HepG2 (cell line): ENCODE measurements around the gene ST6GALNAC2. TPM values are rescaled to one million over a fixed set of nuclear protein-coding genes. Genes with fewer than 3 reads are reported as not detected.
A peak's percentile ranks its signal among the peaks of the same experiment; 100 is the strongest.

Source experiments
- BORCS8-MEF2B ChIP-seq: sonication (generic); formaldehyde crosslinking; IDR thresholded peaks from 2 replicates; pipeline ENCODE4 v1.8.0; 2022; ENCODE audit warnings: mild to moderate bottlenecking, missing genetic modification reagents
- CENPBD1 ChIP-seq: sonication (generic); formaldehyde crosslinking; IDR thresholded peaks from 2 replicates; pipeline ENCODE4 v1.8.0; 2022; ENCODE audit warnings: missing genetic modification reagents, low read depth, mild to moderate bottlenecking, borderline replicate concordance
- CREB1 ChIP-seq, 2 experiments: fragments of 450-650 bp in 1 of 2; IDR thresholded peaks; 2 replicates each; pipeline ENCODE4 v1.6.1; 2016 to 2017; ENCODE audit warnings: control low read depth in 1 of 2, mild to moderate bottlenecking in 1 of 2, missing compliant biosample characterization in 1 of 2, missing genetic modification characterization in 1 of 2
- DNMT1 ChIP-seq: sonication (generic); formaldehyde crosslinking; IDR thresholded peaks from 2 replicates; pipeline ENCODE4 v1.5.1; 2020; ENCODE audit warnings: mild to moderate bottlenecking, missing genetic modification reagents
- MXD3 ChIP-seq: IDR thresholded peaks from 2 replicates; pipeline ENCODE4 v1.6.1; 2016; ENCODE audit warnings: mild to moderate bottlenecking, missing biosample characterization, missing genetic modification reagents
- MYNN ChIP-seq: sonication (generic); formaldehyde crosslinking; IDR thresholded peaks from 2 replicates; pipeline ENCODE4 v1.4.0; 2020; ENCODE audit warnings: mild to moderate bottlenecking, low read depth, missing genetic modification reagents
- POGZ ChIP-seq: sonication (generic); formaldehyde crosslinking; IDR thresholded peaks from 2 replicates; pipeline ENCODE4 v1.4.0; 2020; ENCODE audit warnings: mild to moderate bottlenecking, missing genetic modification reagents
- PRDM15 ChIP-seq: sonication (generic); formaldehyde crosslinking; IDR thresholded peaks from 2 replicates; pipeline ENCODE4 v1.4.0; 2020; ENCODE audit warnings: missing genetic modification reagents
- SOX6 ChIP-seq, 2 experiments: fragments of 450-650 bp in 1 of 2; sonication (generic) in 1 of 2; formaldehyde crosslinking in 1 of 2; IDR thresholded peaks; 2 replicates each; pipeline versions ENCODE4 v1.4.0 to v1.6.1; 2017 to 2020; ENCODE audit warnings: antibody characterized with exemption in 1 of 2, mild to moderate bottlenecking in 1 of 2, missing genetic modification reagents in 1 of 2
- SP5 ChIP-seq: IDR thresholded peaks from 2 replicates; pipeline ENCODE4 v1.6.1; 2016; ENCODE audit warnings: low read depth, borderline replicate concordance
- ZBTB2 ChIP-seq: sonication (generic); formaldehyde crosslinking; IDR thresholded peaks from 2 replicates; pipeline ENCODE4 v1.8.0; 2022; ENCODE audit warnings: low read depth, missing genetic modification reagents
- ZNF101 ChIP-seq: sonication (generic); formaldehyde crosslinking; IDR thresholded peaks from 2 replicates; pipeline ENCODE4 v1.4.0; 2020; ENCODE audit warnings: mild to moderate bottlenecking, low read depth, missing genetic modification reagents, borderline replicate concordance
- ZNF136 ChIP-seq: sonication (generic); formaldehyde crosslinking; IDR thresholded peaks from 2 replicates; pipeline ENCODE4 v1.8.1; 2022; ENCODE audit warnings: low read depth, mild to moderate bottlenecking, moderate library complexity, missing genetic modification reagents
- ZNF253 ChIP-seq: sonication (generic); formaldehyde crosslinking; IDR thresholded peaks from 2 replicates; pipeline ENCODE4 v1.8.0; 2022; ENCODE audit warnings: mild to moderate bottlenecking, missing genetic modification reagents, borderline replicate concordance
- ZNF280B ChIP-seq: sonication (generic); formaldehyde crosslinking; IDR thresholded peaks from 2 replicates; pipeline ENCODE4 v1.5.0; 2020; ENCODE audit warnings: missing genetic modification reagents, mild to moderate bottlenecking, borderline replicate concordance
- ZNF34 ChIP-seq: sonication (generic); formaldehyde crosslinking; IDR thresholded peaks from 2 replicates; pipeline ENCODE4 v1.4.0; 2020; ENCODE audit warnings: mild to moderate bottlenecking, missing genetic modification reagents, borderline replicate concordance
- ZNF432 ChIP-seq: sonication (generic); formaldehyde crosslinking; IDR thresholded peaks from 2 replicates; pipeline ENCODE4 v1.5.0; 2020; ENCODE audit warnings: missing genetic modification reagents, mild to moderate bottlenecking, borderline replicate concordance
- ZNF446 ChIP-seq: sonication (generic); formaldehyde crosslinking; IDR thresholded peaks from 2 replicates; pipeline ENCODE4 v1.5.0; 2020; ENCODE audit warnings: mild to moderate bottlenecking, missing genetic modification reagents
- ZNF547 ChIP-seq: sonication (generic); formaldehyde crosslinking; IDR thresholded peaks from 2 replicates; pipeline ENCODE4 v1.5.1; 2020; ENCODE audit warnings: mild to moderate bottlenecking, missing genetic modification reagents
- ZNF550 ChIP-seq: sonication (generic); formaldehyde crosslinking; IDR thresholded peaks from 2 replicates; pipeline ENCODE4 v1.4.0; 2020; ENCODE audit warnings: mild to moderate bottlenecking, missing genetic modification reagents, borderline replicate concordance
- ZNF775 ChIP-seq: sonication (generic); formaldehyde crosslinking; IDR thresholded peaks from 2 replicates; pipeline ENCODE4 v1.4.0; 2020; ENCODE audit warnings: missing genetic modification reagents, mild to moderate bottlenecking, moderate library complexity, borderline replicate concordance
- polyA plus RNA-seq, 8 experiments: library from polyadenylated mRNA; depleted of rRNA in 3 of 8; stranded (reverse) in 7 of 8; unstranded in 1 of 8; fragments of >200 nt; fragmentation: Illumina TruSeq in 4 of 8; extraction: Trizol in 4 of 8; gene quantifications; 2 replicates each; pipeline versions ENCODE4 v1.2.1 to v1.2.3, GENCODE V29; 2011 to 2016; ENCODE audit warnings: low read depth in 4 of 8, missing spikeins in 1 of 8, mixed read lengths in 1 of 8; ENCODE audit not compliant: insufficient read depth in 1 of 8
- total RNA-seq, 5 experiments: library from RNA; depleted of rRNA; stranded (reverse); fragments of >200 nt; fragmentation: Illumina TruSeq; extraction: Trizol; gene quantifications; 2 replicates each; pipeline ENCODE4 v1.2.3, GENCODE V29; 2016; ENCODE audit warnings: low read depth in 1 of 5

ST6GALNAC2 gene
- total and polyA plus RNA-seq, 2 of the 13 experiments (the other 11 are each of a cell fraction or from before 2014, with no cell fraction given) = 0.12 to 0.49 TPM

- TF ChIP-seq ZNF253 (CRISPR knock-in tag) (no peak), ZBTB2 (CRISPR knock-in tag) (no peak), POGZ (CRISPR knock-in tag) (no peak), CENPBD1 (CRISPR knock-in tag) (no peak), ZNF547 (no peak; the same call in 1 of the 2 replicates), MXD3 (CRISPR knock-in tag) (0 out of 2 replicates have a peak, but pooled peaks have one; percentile 47), ZNF550 (CRISPR knock-in tag) (no peak), CREB1 (IDR thresholded peaks at IDR 0.05) (no peak), CREB1 (CRISPR knock-in tag; IDR thresholded peaks at IDR 0.05) (no peak), ZNF101 (no peak), ZNF446 (CRISPR knock-in tag) (no peak), ZNF34 (no peak), MYNN (CRISPR knock-in tag) (no peak), SOX6 (IDR thresholded peaks at IDR 0.05) (no peak), SOX6 (CRISPR knock-in tag; IDR thresholded peaks at IDR 0.05) (peak; percentile 34; the same call in 1 of the 2 replicates), BORCS8-MEF2B (CRISPR knock-in tag) (no peak), ZNF280B (CRISPR knock-in tag) (peak; percentile 90), DNMT1 (CRISPR knock-in tag) (no peak), ZNF775 (no peak), SP5 (CRISPR knock-in tag) (0 out of 2 replicates have a peak, but pooled peaks have one; percentile 12), ZNF136 (CRISPR knock-in tag) (no peak), ZNF432 (CRISPR knock-in tag) (no peak), PRDM15 (CRISPR knock-in tag) (no peak)
These were observed 58.1 kb downstream of the ST6GALNAC2 start (continued) for GRCh38 chr17:76527430-76528111.
